K562 (cell line): ENCODE data around the gene TNFSF13B. TPM values are rescaled to one million over a fixed set of nuclear protein-coding genes. Genes with fewer than 3 reads are reported as not detected.

ENCODE experiments used
- ATAC-seq: fragments of 200-7000 bp; cut with Tn5 transposase; 3 replicates; pipeline ENCODE4 v1.9.1; 2020; ENCODE audit warnings: moderate library complexity
- BruUV-seq: library from RNA; stranded (reverse); fragments of 400-500 nt; replicated peaks from 2 replicates; lab custom pipeline; 2021; lab: Mats Ljungman, UMichigan
- CTCF ChIA-PET: fragments of 300-600 bp; formaldehyde crosslinking; extraction: SDS; loops from one replicate; lab custom pipeline; 2021; ENCODE audit warnings: low intra/inter-chr PET ratio; lab: Yijun Ruan, JAX
- POLR2A ChIA-PET: fragments of 300-600, 350-650 bp; sonication (Branson Sonifier 250); formaldehyde crosslinking; extraction: SDS; loops from one replicate; lab custom pipeline; 2021; ENCODE audit warnings: antibody characterized with exemption, inconsistent platforms; lab: Yijun Ruan, JAX
- DNase-seq, 4 experiments: peaks; one replicate each; pipeline versions ENCODE4 v3.0.0 to v3.0.0-alpha.2; 2011 to 2018; ENCODE audit warnings: low spot score in 3 of 4, mixed read lengths in 3 of 4; ENCODE audit errors: extremely low read depth in 1 of 4
- FAIRE-seq: peaks from 2 replicates; lab custom pipeline; 2011; peaks lifted over from hg19 to GRCh38; lab: Jason Lieb, UNC
- H2AFZ ChIP-seq: 2 replicates; pipeline ENCODE4 v1.6.0; 2011; ENCODE audit warnings: low read depth, low read length, control low read depth, inconsistent platforms
- H3K27ac ChIP-seq: fragments of 200-600 bp; 3 replicates; pipeline ENCODE4 v1.8.0; 2011; ENCODE audit warnings: low read depth, mild to moderate bottlenecking, control low read depth, inconsistent platforms, low read length, moderate library complexity, mixed read lengths; ENCODE audit errors: extremely low read depth
- H3K27me3 ChIP-seq, 2 experiments: fragments of 300-600 bp in 1 of 2; 2 replicates in 1 of 2; 3 replicates in 1 of 2; pipeline versions ENCODE4 v1.6.0 to v1.8.0; 2011; ENCODE audit warnings: inconsistent platforms in 2 of 2, low read length in 2 of 2, mild to moderate bottlenecking in 1 of 2, mixed read lengths in 1 of 2, moderate library complexity in 1 of 2; ENCODE audit not compliant: control insufficient read depth in 2 of 2, insufficient read depth in 2 of 2
- H3K36me3 ChIP-seq: fragments of 300-600 bp; 3 replicates; pipeline ENCODE4 v1.8.0; 2011; ENCODE audit warnings: mild to moderate bottlenecking, low read length, inconsistent platforms; ENCODE audit not compliant: control insufficient read depth, insufficient read depth
- H3K4me1 ChIP-seq, 2 experiments: fragments of 200-600 bp in 1 of 2; replicated peaks in 1 of 2; 2 replicates in 1 of 2; 3 replicates in 1 of 2; pipeline versions ENCODE4 v1.5.1 to v1.8.0; 2011; ENCODE audit warnings: inconsistent platforms in 2 of 2, low read length in 2 of 2, mild to moderate bottlenecking in 1 of 2, mixed read lengths in 1 of 2, moderate library complexity in 1 of 2; ENCODE audit not compliant: control insufficient read depth in 2 of 2, insufficient read depth in 2 of 2
- H3K4me2 ChIP-seq: 2 replicates; pipeline ENCODE4 v1.6.1; 2011; ENCODE audit warnings: low read length, control low read depth, inconsistent platforms, mixed read lengths; ENCODE audit not compliant: insufficient read depth
- H3K4me3 ChIP-seq: fragments of 200-600 bp; sonication (generic), shearing (Covaris generic); 2 replicates; pipeline ENCODE4 v1.5.1; 2016; ENCODE audit warnings: control low read depth, inconsistent platforms
- H3K79me2 ChIP-seq: fragments of 200-600 bp; 3 replicates; pipeline ENCODE4 v1.8.0; 2011; ENCODE audit warnings: low read length, inconsistent platforms; ENCODE audit not compliant: control insufficient read depth, insufficient read depth
- H3K9ac ChIP-seq, 2 experiments: 2 replicates each; pipeline versions ENCODE4 v1.6.0 to v1.6.1; 2011; ENCODE audit warnings: low read depth in 2 of 2, low read length in 2 of 2, control low read depth in 1 of 2, inconsistent platforms in 1 of 2, mild to moderate bottlenecking in 1 of 2, mixed read lengths in 1 of 2; ENCODE audit not compliant: insufficient read depth in 1 of 2
- H3K9me1 ChIP-seq: one replicate; pipeline ENCODE4 v1.6.0; 2011; ENCODE audit warnings: inconsistent platforms, mild to moderate bottlenecking, low read length, moderate library complexity; ENCODE audit not compliant: control insufficient read depth, insufficient read depth
- H3K9me3 ChIP-seq: replicated peaks from 2 replicates; pipeline ENCODE4 v1.5.1; 2011; ENCODE audit warnings: low read depth, low read length, inconsistent platforms; ENCODE audit not compliant: control insufficient read depth, insufficient read depth
- H4K20me1 ChIP-seq: replicated peaks from 2 replicates; pipeline ENCODE4 v1.6.1; 2011; ENCODE audit warnings: low read length, inconsistent platforms, mixed read lengths; ENCODE audit not compliant: control insufficient read depth, insufficient read depth
- CREM ChIP-seq: IDR thresholded peaks from 2 replicates; pipeline ENCODE4 v1.6.1; 2014; ENCODE audit warnings: antibody characterized with exemption, low read depth
- EP400 ChIP-seq: fragments of 450-650 bp; IDR thresholded peaks from 2 replicates; pipeline ENCODE4 v1.6.1; 2017; ENCODE audit warnings: antibody characterized with exemption, mild to moderate bottlenecking, moderate library complexity
- HDGF ChIP-seq: fragments of 450-650 bp; IDR thresholded peaks from 2 replicates; pipeline ENCODE4 v1.6.1; 2016
- HMG20A ChIP-seq: fragments of 450-650 bp; formaldehyde crosslinking; conservative IDR thresholded peaks from 2 replicates; pipeline ENCODE4 v1.4.0; 2020; ENCODE audit warnings: mild to moderate bottlenecking, mixed read lengths
- KLF1 ChIP-seq: fragments of 450-650 bp; IDR thresholded peaks from 2 replicates; pipeline ENCODE4 v1.6.1; 2016; ENCODE audit warnings: missing genetic modification characterization, missing compliant biosample characterization
- LARP7 ChIP-seq: fragments of 450-650 bp; IDR thresholded peaks from 2 replicates; pipeline ENCODE4 v1.6.1; 2016
- MCM7 ChIP-seq, 2 experiments: fragments of 450-650 bp; IDR thresholded peaks; 2 replicates each; pipeline ENCODE4 v1.6.1; 2016 to 2018
- NCOA4 ChIP-seq: fragments of 450-650 bp; IDR thresholded peaks from 2 replicates; pipeline ENCODE4 v1.6.1; 2018; ENCODE audit warnings: mild to moderate bottlenecking; ENCODE audit not compliant: partially characterized antibody
- RBFOX2 ChIP-seq: fragments of 200-400 bp; formaldehyde crosslinking; IDR thresholded peaks from 2 replicates; pipeline ENCODE4 v1.6.1; 2017; ENCODE audit warnings: low read depth, mild to moderate bottlenecking, low read length, moderate library complexity
- SIN3A ChIP-seq, 2 experiments: fragments of 150-350 bp in 1 of 2; IDR thresholded peaks; 2 replicates each; pipeline ENCODE4 v1.6.1; 2011 to 2016; ENCODE audit warnings: borderline replicate concordance in 2 of 2, low read depth in 2 of 2, low read length in 2 of 2, mild to moderate bottlenecking in 2 of 2, moderate library complexity in 2 of 2; ENCODE audit not compliant: control insufficient read depth in 1 of 2
- SRSF1 ChIP-seq: fragments of 200-400 bp; formaldehyde crosslinking; IDR thresholded peaks from 2 replicates; pipeline ENCODE4 v1.6.1; 2017; ENCODE audit warnings: mild to moderate bottlenecking, low read depth, low read length, moderate library complexity
- SUPT5H ChIP-seq: fragments of 450-650 bp; IDR thresholded peaks from 2 replicates; pipeline ENCODE4 v1.6.1; 2016
- ZKSCAN3 ChIP-seq: fragments of 250-450 bp; sonication (Bioruptor Pico); IDR thresholded peaks from 2 replicates; pipeline ENCODE4 v1.4.0; 2020
- ZNF174 ChIP-seq: fragments of 250-450 bp; sonication (Bioruptor Pico); IDR thresholded peaks from 2 replicates; pipeline ENCODE4 v1.4.0; 2020; ENCODE audit warnings: mild to moderate bottlenecking
- ZNF644 ChIP-seq: fragments of 200-800 bp; sonication (Bioruptor generic); IDR thresholded peaks from 2 replicates; pipeline ENCODE4 v1.6.1; 2016; ENCODE audit warnings: low read depth, missing genetic modification characterization, missing compliant biosample characterization
- ZZZ3 ChIP-seq: fragments of 450-650 bp; IDR thresholded peaks from 2 replicates; pipeline ENCODE4 v1.6.1; 2016; ENCODE audit warnings: antibody characterized with exemption, mild to moderate bottlenecking, moderate library complexity
- WGBS: fragments of 100-300 bp; shearing (Covaris generic); methylation state at CpG from one replicate; pipeline ENCODE4 v1.1.6; 2016; ENCODE audit warnings: low coverage, mixed read lengths; ENCODE audit not compliant: insufficient coverage; ENCODE audit errors: missing lambda C conversion rate; 5-methylcytosine and 5-hydroxymethylcytosine counted together
- in situ Hi-C: fragments of 300-500 bp; cut with MboI; formaldehyde crosslinking; loops from 4 replicates; pipeline ENCODE4 v1.15.0; 2018; ENCODE audit warnings: inconsistent platforms, mixed read lengths
- intact Hi-C: fragments of 100-400 bp; cut with micrococcal nuclease; formaldehyde crosslinking; loops from 2 replicates; pipeline ENCODE4 v1.14.2; 2022
- polyA plus RNA-seq, 8 experiments: library from polyadenylated mRNA; depleted of rRNA in 4 of 8; stranded (reverse) in 5 of 8; unstranded in 3 of 8; fragments of >200 nt; fragmentation: Nextera tagmentation in 2 of 8; fragmentation: Illumina TruSeq in 1 of 8; extraction: Ambion mirVana in 2 of 8; extraction: Trizol in 1 of 8; gene quantifications; 2 replicates each; pipeline versions ENCODE4 v1.2.1 to v1.2.3, GENCODE V29; 2011 to 2014; ENCODE audit warnings: inconsistent platforms in 1 of 8, missing spikeins in 1 of 8
- total RNA-seq, 7 experiments: library from RNA; depleted of rRNA in 6 of 7; stranded (reverse); fragments of >200 nt in 6 of 7; fragmentation: Illumina TruSeq in 2 of 7; extraction: Trizol in 2 of 7; gene quantifications; 2 replicates each; pipeline versions ENCODE4 v1.2.1 to v1.2.3, GENCODE V29; 2011 to 2021; ENCODE audit warnings: low replicate concordance in 1 of 7
- TF ChIP-seq, protein P1 (sequence below): sonication (generic); formaldehyde crosslinking; IDR thresholded peaks from 2 replicates; pipeline ENCODE4 v1.4.0; 2020; ENCODE audit warnings: mild to moderate bottlenecking, missing genetic modification reagents
- TF ChIP-seq, protein P2 (sequence below): fragments of 200-800 bp; sonication (Bioruptor generic); IDR thresholded peaks from 2 replicates; pipeline ENCODE4 v1.6.1; 2017; ENCODE audit warnings: missing genetic modification characterization, missing compliant biosample characterization

TNFSF13B gene
- total and polyA plus RNA-seq, 9 of the 15 experiments (the other 6 are each of a cell fraction or from before 2014, with no cell fraction given) = 1.1 to 2.1 (median 1.5) TPM

DNA sequence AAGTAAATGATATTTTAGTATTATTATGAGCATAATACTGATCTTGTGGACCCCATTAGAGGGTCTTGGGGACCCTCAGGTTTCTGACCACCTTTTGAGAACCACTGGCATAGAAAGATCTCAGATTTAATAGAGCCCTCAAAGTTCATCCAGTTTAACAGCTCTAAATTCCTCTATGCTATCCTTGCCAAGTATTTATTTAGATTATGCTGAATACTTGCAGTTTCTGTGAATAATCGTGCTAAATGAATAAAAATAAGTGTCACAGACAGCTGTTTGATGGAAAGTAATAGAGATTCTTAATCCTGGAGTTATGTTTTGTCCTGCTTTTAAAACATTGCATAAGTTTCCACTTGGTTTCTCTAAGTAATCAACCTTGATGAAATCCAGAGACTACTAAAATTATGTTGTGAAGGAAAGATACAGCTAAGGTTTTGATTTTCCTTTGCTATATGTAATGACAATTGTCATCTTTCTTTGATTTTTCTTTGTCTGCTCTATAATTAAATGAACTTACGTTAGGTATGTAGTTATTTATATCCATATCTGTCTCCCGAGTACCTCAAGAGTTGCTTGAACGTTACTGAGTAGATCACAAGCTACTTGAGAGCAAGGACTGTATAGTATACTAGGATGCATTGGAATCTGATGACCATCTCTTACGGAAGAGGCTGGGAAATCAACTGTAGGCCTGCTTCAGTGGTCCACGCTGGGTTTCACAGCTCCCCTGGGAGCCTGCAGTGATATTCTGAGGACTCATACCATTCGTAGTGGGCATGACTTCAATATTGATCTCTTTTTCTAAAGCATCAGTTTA is 45.6 kb upstream of the TNFSF13B start:
- peaks cover 0 to 7% of the 10 kb centered on the region in 2 experiments; a peak in 2 of 5 replicates for H3K4me1 ChIP-seq
- H4K20me1 ChIP-seq = no peaks in the 10 kb centered on the region; the same call in 1 of the 2 replicates
- 86% methylated on average over 6 of the region's 7 CpGs for WGBS
- no peaks in the 10 kb centered on the region for H3K27me3 ChIP-seq
- DNase-seq = no peak
- TF ChIP-seq ZKSCAN3 (CRISPR knock-in tag) = no peak
- no peak for TF ChIP-seq CREM
- no peak for TF ChIP-seq SRSF1
- TF ChIP-seq MCM7 (IDR thresholded peaks at IDR 0.05) = no peak
- TF ChIP-seq, protein P1, sequence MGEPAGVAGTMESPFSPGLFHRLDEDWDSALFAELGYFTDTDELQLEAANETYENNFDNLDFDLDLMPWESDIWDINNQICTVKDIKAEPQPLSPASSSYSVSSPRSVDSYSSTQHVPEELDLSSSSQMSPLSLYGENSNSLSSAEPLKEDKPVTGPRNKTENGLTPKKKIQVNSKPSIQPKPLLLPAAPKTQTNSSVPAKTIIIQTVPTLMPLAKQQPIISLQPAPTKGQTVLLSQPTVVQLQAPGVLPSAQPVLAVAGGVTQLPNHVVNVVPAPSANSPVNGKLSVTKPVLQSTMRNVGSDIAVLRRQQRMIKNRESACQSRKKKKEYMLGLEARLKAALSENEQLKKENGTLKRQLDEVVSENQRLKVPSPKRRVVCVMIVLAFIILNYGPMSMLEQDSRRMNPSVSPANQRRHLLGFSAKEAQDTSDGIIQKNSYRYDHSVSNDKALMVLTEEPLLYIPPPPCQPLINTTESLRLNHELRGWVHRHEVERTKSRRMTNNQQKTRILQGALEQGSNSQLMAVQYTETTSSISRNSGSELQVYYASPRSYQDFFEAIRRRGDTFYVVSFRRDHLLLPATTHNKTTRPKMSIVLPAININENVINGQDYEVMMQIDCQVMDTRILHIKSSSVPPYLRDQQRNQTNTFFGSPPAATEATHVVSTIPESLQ (CRISPR knock-in tag) = no peak
- no peak for TF ChIP-seq SUPT5H
- no peak for TF ChIP-seq LARP7
- no peak for TF ChIP-seq KLF1 (tag)
- no peak for TF ChIP-seq HDGF
- TF ChIP-seq RBFOX2 = no peak
- no peak for TF ChIP-seq HMG20A
- TF ChIP-seq NCOA4 = no peak
- no peak for TF ChIP-seq ZZZ3
- no peak for TF ChIP-seq ZNF174
- no peak for TF ChIP-seq EP400
- TF ChIP-seq, protein P2, sequence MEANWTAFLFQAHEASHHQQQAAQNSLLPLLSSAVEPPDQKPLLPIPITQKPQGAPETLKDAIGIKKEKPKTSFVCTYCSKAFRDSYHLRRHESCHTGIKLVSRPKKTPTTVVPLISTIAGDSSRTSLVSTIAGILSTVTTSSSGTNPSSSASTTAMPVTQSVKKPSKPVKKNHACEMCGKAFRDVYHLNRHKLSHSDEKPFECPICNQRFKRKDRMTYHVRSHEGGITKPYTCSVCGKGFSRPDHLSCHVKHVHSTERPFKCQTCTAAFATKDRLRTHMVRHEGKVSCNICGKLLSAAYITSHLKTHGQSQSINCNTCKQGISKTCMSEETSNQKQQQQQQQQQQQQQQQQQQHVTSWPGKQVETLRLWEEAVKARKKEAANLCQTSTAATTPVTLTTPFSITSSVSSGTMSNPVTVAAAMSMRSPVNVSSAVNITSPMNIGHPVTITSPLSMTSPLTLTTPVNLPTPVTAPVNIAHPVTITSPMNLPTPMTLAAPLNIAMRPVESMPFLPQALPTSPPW (CRISPR knock-in tag) = no peak
- TF ChIP-seq ZNF644 = no peak
- TF ChIP-seq SIN3A (IDR thresholded peaks at IDR 0.05; ENCODE audit: borderline replicate concordance in 2 of 2, control insufficient read depth in 1 of 2, low read depth in 2 of 2, low read length in 2 of 2) = no peak
- no peak for FAIRE-seq
- H3K36me3 ChIP-seq = peaks cover 10% of the 10 kb centered on the region; the same call in 2 of the 3 replicates
- BruUV-seq = no TSS peak
- no peak overlapping the region for H3K4me2 ChIP-seq
- no peak overlapping the region for H3K27ac ChIP-seq
- POLR2A ChIA-PET = no interaction called here
- H2AFZ ChIP-seq = no peak overlapping the region
- in situ Hi-C loops = no loop called here
- H3K9ac ChIP-seq = no peak overlapping the region
- CTCF ChIA-PET = no interaction called here
- no peak for ATAC-seq
- intact Hi-C loops = loop anchor here (10.0 kb wide), 1 partner anchor 541 kb away; no protein-coding TSS in a partner anchor
- H3K4me3 ChIP-seq = no peak overlapping the region
- no peaks in the 10 kb centered on the region for H3K9me3 ChIP-seq
- H3K79me2 ChIP-seq = peaks cover 96% of the 10 kb centered on the region
- no peaks in the 10 kb centered on the region for H3K9me1 ChIP-seq
